HEK293 (cell line): ENCODE data around the gene CRABP2.

Experiments
- CTCF ChIA-PET: fragments of 350-600 bp; formaldehyde crosslinking; extraction: SDS; loops from one replicate; lab custom pipeline; 2021; ENCODE audit warnings: antibody characterized with exemption; lab: Yijun Ruan, JAX
- POLR2A ChIA-PET: fragments of 300-600 bp; formaldehyde crosslinking; extraction: SDS; loops from one replicate; lab custom pipeline; 2020; ENCODE audit warnings: antibody characterized with exemption, inconsistent platforms; lab: Yijun Ruan, JAX
- H3K27ac ChIP-seq: fragments of 200-500 bp; sonication (Bioruptor generic); 2 replicates; pipeline ENCODE4 v1.5.1; 2014; ENCODE audit warnings: low read depth, low read length, control low read depth, inconsistent platforms; ENCODE audit errors: extremely low read depth
- H3K36me3 ChIP-seq, 2 experiments: fragments of 200-500 bp in 1 of 2; sonication (Bioruptor generic) in 1 of 2; 1 replicate in 1 of 2; 2 replicates in 1 of 2; pipeline ENCODE4 v1.5.1; 2014 to 2017; ENCODE audit warnings: inconsistent platforms in 2 of 2, low read length in 2 of 2; ENCODE audit not compliant: control insufficient read depth in 2 of 2, insufficient read depth in 1 of 2
- H3K4me1 ChIP-seq: fragments of 200-500 bp; sonication (Bioruptor generic); 2 replicates; pipeline ENCODE4 v1.5.1; 2014; ENCODE audit warnings: mild to moderate bottlenecking, low read length, inconsistent platforms; ENCODE audit not compliant: control insufficient read depth, insufficient read depth
- H3K4me3 ChIP-seq: 2 replicates; pipeline ENCODE4 v1.5.1; 2011; ENCODE audit warnings: low read depth, mild to moderate bottlenecking, control low read depth, low read length, moderate library complexity
- H3K9me3 ChIP-seq: fragments of 200-500 bp; sonication (Bioruptor generic); 2 replicates; pipeline ENCODE4 v1.5.1; 2014; ENCODE audit warnings: low read depth, low read length, inconsistent platforms; ENCODE audit not compliant: control insufficient read depth, insufficient read depth
- ATF2 ChIP-seq: fragments of 450-650 bp; formaldehyde crosslinking; IDR thresholded peaks from 2 replicates; pipeline ENCODE4 v1.5.1; 2016; ENCODE audit warnings: missing biosample characterization, missing genetic modification characterization, low read depth
- EGR2 ChIP-seq: fragments of 450-650 bp; formaldehyde crosslinking; IDR thresholded peaks from 2 replicates; pipeline ENCODE4 v1.5.1; 2016; ENCODE audit warnings: low read depth, missing biosample characterization, missing genetic modification characterization
- ELK4 ChIP-seq: IDR thresholded peaks from 2 replicates; pipeline ENCODE4 v1.6.1; 2011; ENCODE audit warnings: mild to moderate bottlenecking, low read depth, low read length, borderline replicate concordance
- OVOL3 ChIP-seq: fragments of 450-650 bp; formaldehyde crosslinking; IDR thresholded peaks from 2 replicates; pipeline ENCODE4 v1.5.1; 2016; ENCODE audit warnings: missing biosample characterization, missing genetic modification characterization
- PRDM6 ChIP-seq: fragments of 450-650 bp; formaldehyde crosslinking; IDR thresholded peaks from 2 replicates; pipeline ENCODE4 v1.5.1; 2017; ENCODE audit warnings: missing biosample characterization, missing genetic modification characterization
- SCRT2 ChIP-seq: fragments of 450-650 bp; formaldehyde crosslinking; IDR thresholded peaks from 2 replicates; pipeline ENCODE4 v1.5.1; 2016; ENCODE audit warnings: missing biosample characterization, missing genetic modification characterization
- TCF7L2 ChIP-seq: IDR thresholded peaks from 2 replicates; pipeline ENCODE4 v1.6.1; 2011; ENCODE audit warnings: low read depth, mild to moderate bottlenecking, inconsistent platforms, low read length, moderate library complexity, borderline replicate concordance
- YY2 ChIP-seq: fragments of 450-650 bp; formaldehyde crosslinking; IDR thresholded peaks from 2 replicates; pipeline ENCODE4 v1.5.1; 2016; ENCODE audit warnings: missing biosample characterization, missing genetic modification characterization
- ZBTB10 ChIP-seq: fragments of 450-650 bp; formaldehyde crosslinking; IDR thresholded peaks from 2 replicates; pipeline ENCODE4 v1.5.1; 2016; ENCODE audit warnings: missing biosample characterization, missing genetic modification characterization
- ZBTB44 ChIP-seq: fragments of 450-650 bp; IDR thresholded peaks from 2 replicates; pipeline ENCODE4 v1.5.1; 2018; ENCODE audit warnings: missing biosample characterization, mild to moderate bottlenecking, missing genetic modification characterization
- ZBTB49 ChIP-seq: fragments of 450-650 bp; formaldehyde crosslinking; IDR thresholded peaks from 2 replicates; pipeline ENCODE4 v1.5.1; 2016; ENCODE audit warnings: missing biosample characterization, missing genetic modification characterization, low read depth
- ZNF114 ChIP-seq: fragments of 450-650 bp; formaldehyde crosslinking; IDR thresholded peaks from 2 replicates; pipeline ENCODE4 v1.5.0; 2017; ENCODE audit warnings: missing biosample characterization, missing genetic modification characterization
- ZNF148 ChIP-seq: fragments of 450-650 bp; formaldehyde crosslinking; IDR thresholded peaks from 2 replicates; pipeline ENCODE4 v1.5.0; 2017; ENCODE audit warnings: missing biosample characterization, missing genetic modification characterization, borderline replicate concordance
- ZNF341 ChIP-seq: fragments of 450-650 bp; formaldehyde crosslinking; IDR thresholded peaks from 2 replicates; pipeline ENCODE4; 2016; ENCODE audit warnings: low read depth, missing biosample characterization, missing genetic modification characterization
- ZNF596 ChIP-seq: fragments of 450-650 bp; IDR thresholded peaks from 2 replicates; pipeline ENCODE4 v1.5.0; 2018; ENCODE audit warnings: missing biosample characterization, mild to moderate bottlenecking, missing genetic modification characterization, moderate library complexity
- ZNF660 ChIP-seq: fragments of 450-650 bp; IDR thresholded peaks from 2 replicates; pipeline ENCODE4 v1.5.1; 2018; ENCODE audit warnings: missing biosample characterization, mild to moderate bottlenecking, missing genetic modification characterization
- ZNF76 ChIP-seq: fragments of 450-650 bp; formaldehyde crosslinking; IDR thresholded peaks from 2 replicates; pipeline ENCODE4; 2016; ENCODE audit warnings: low read depth, missing biosample characterization, missing genetic modification characterization, borderline replicate concordance

The CRABP2 gene

GRCh38 chr1:156754219-156754618, 48.8 kb upstream of the CRABP2 start:
- Histone ChIP-seq H3K4me3 (no peak overlapping the region), H3K27ac (no peak overlapping the region), H3K4me1 (0 out of 2 replicates have a peak, but pooled peaks cover 2% of the 10 kb centered on the region), H3K9me3 (no peaks in the 10 kb centered on the region), H3K36me3 (peaks cover 0 to 7% of the 10 kb centered on the region in 2 experiments; a peak in 1 of 3 replicates)
- TF ChIP-seq EGR2 (tag by site-specific recombination) (no peak), ATF2 (tag by site-specific recombination) (no peak), ZNF76 (tag by site-specific recombination) (no peak), ZNF114 (no peak), YY2 (tag by site-specific recombination) (no peak), ZNF660 (tag by site-specific recombination) (no peak), ZBTB49 (no peak), ZBTB44 (tag by site-specific recombination) (peak; percentile 79)
- ChIA-PET CTCF (interaction anchor here (1.1 to 1.3 kb wide), 2 partner anchors 12 to 65 kb away, joined by 3 to 4 read pairs; partner anchors contain the start of gene PRCC), POLR2A (interaction anchor here (0.5 kb wide), 1 partner anchor 10 kb away, joined by 5 read pairs; no protein-coding TSS in a partner anchor)

GRCh38 chr1:156752843-156753482, 47.6 kb upstream of the CRABP2 start:
- ChIA-PET POLR2A (interaction anchor here (1.5 to 3.2 kb wide), 8 partner anchors 8 to 64 kb away, joined by 4 to 63 read pairs (median 10); partner anchors contain the start of genes ISG20L2, METTL25B, MRPL24 and PRCC), CTCF (interaction anchor here (0.8 to 2.5 kb wide), 5 partner anchors 8 to 64 kb away, joined by 3 to 9 read pairs (median 4); no protein-coding TSS in a partner anchor)
- Histone ChIP-seq H3K4me1 (0 out of 2 replicates have a peak, but pooled peaks cover 10% of the 10 kb centered on the region), H3K36me3 (peaks cover 0 to 9% of the 10 kb centered on the region in 2 experiments; a peak in 1 of 3 replicates), H3K4me3 (no peak overlapping the region; the same call in 1 of the 2 replicates), H3K9me3 (no peaks in the 10 kb centered on the region), H3K27ac (no peak overlapping the region)
- TF ChIP-seq ZNF148 (tag by site-specific recombination) (no peak), ZNF341 (tag by site-specific recombination) (peak; percentile 57), ELK4 (no peak), ZNF596 (no peak), OVOL3 (tag by site-specific recombination) (no peak), ZBTB10 (tag by site-specific recombination) (no peak), SCRT2 (tag by site-specific recombination) (peak; percentile 80), PRDM6 (tag by site-specific recombination) (no peak), TCF7L2 (no peak)
